Endothelial cell of umbilical vein (primary cell): ENCODE data around the gene STAT5B. TPM values are rescaled to one million over a fixed set of nuclear protein-coding genes. Genes with fewer than 3 reads are reported as not detected.

Experiments used
- BruUV-seq: library from RNA; stranded (reverse); fragments of 400-500 nt; replicated peaks from 2 replicates; lab custom pipeline; 2021; lab: Mats Ljungman, UMichigan
- CTCF ChIA-PET: fragments of 300-600, 350-600 bp; sonication (Branson Sonifier 250); formaldehyde crosslinking; loops from one replicate; lab custom pipeline; 2021; ENCODE audit warnings: antibody characterized with exemption, inconsistent platforms; lab: Charles Lee
- POLR2A ChIA-PET: fragments of 300-600, 350-600 bp; sonication (Branson Sonifier 250); formaldehyde crosslinking; loops from one replicate; lab custom pipeline; 2021; ENCODE audit warnings: antibody characterized with exemption, inconsistent platforms; lab: Charles Lee
- DNase-seq: peaks from one replicate; pipeline ENCODE4 v3.0.0-alpha.2; 2011; ENCODE audit warnings: low read depth, low spot score
- FAIRE-seq: peaks from 2 replicates; lab custom pipeline; 2011; peaks lifted over from hg19 to GRCh38; lab: Jason Lieb, UNC
- H2AFZ ChIP-seq: 2 replicates; pipeline ENCODE4 v1.6.0; 2012; ENCODE audit warnings: low read depth, low read length, control low read depth, inconsistent platforms
- H3K27ac ChIP-seq: 2 replicates; pipeline ENCODE4 v1.5.1; 2011; ENCODE audit warnings: low read depth, mild to moderate bottlenecking, control low read depth, low read length, moderate library complexity; ENCODE audit not compliant: insufficient read depth
- H3K27me3 ChIP-seq, 2 experiments: 2 replicates each; pipeline versions ENCODE4 v1.6.0 to v1.6.1; 2011; ENCODE audit warnings: low read length in 2 of 2, mixed read lengths in 1 of 2; ENCODE audit not compliant: control insufficient read depth in 2 of 2, insufficient read depth in 2 of 2
- H3K36me3 ChIP-seq, 2 experiments: 2 replicates in 1 of 2; 3 replicates in 1 of 2; pipeline ENCODE4 v1.5.1; 2011; ENCODE audit warnings: low read length in 2 of 2, mild to moderate bottlenecking in 1 of 2, moderate library complexity in 1 of 2; ENCODE audit not compliant: control insufficient read depth in 2 of 2, insufficient read depth in 2 of 2; ENCODE audit errors: extremely low read depth in 1 of 2
- H3K4me1 ChIP-seq: 3 replicates; pipeline ENCODE4 v1.5.1; 2011; ENCODE audit warnings: mild to moderate bottlenecking, low read length; ENCODE audit not compliant: control insufficient read depth, insufficient read depth; ENCODE audit errors: extremely low read depth
- H3K4me2 ChIP-seq: 2 replicates; pipeline ENCODE4 v1.6.1; 2011; ENCODE audit warnings: low read length, control low read depth, mixed read lengths; ENCODE audit not compliant: insufficient read depth
- H3K4me3 ChIP-seq, 3 experiments: fragments of 200-600 bp in 1 of 3; sonication (generic), shearing (Covaris generic) in 1 of 3; replicated peaks in 1 of 3; 2 replicates each; pipeline ENCODE4 v1.5.1; 2011 to 2016; ENCODE audit warnings: control low read depth in 3 of 3, low read length in 3 of 3, mild to moderate bottlenecking in 2 of 3, inconsistent platforms in 1 of 3, low read depth in 1 of 3, moderate library complexity in 1 of 3; ENCODE audit not compliant: insufficient read depth in 1 of 3
- H3K79me2 ChIP-seq: 2 replicates; pipeline ENCODE4 v1.6.0; 2012; ENCODE audit warnings: low read length, inconsistent platforms; ENCODE audit not compliant: control insufficient read depth, insufficient read depth
- H3K9ac ChIP-seq: replicated peaks from 2 replicates; pipeline ENCODE3; 2011; ENCODE audit warnings: low read length, control low read depth; ENCODE audit not compliant: insufficient read depth; ENCODE audit errors: extremely low read depth
- H3K9me1 ChIP-seq: replicated peaks from 3 replicates; pipeline ENCODE4 v1.6.0; 2011; ENCODE audit warnings: mild to moderate bottlenecking, low read length; ENCODE audit not compliant: control insufficient read depth, insufficient read depth; ENCODE audit errors: extremely low read depth
- H3K9me3 ChIP-seq: replicated peaks from 2 replicates; pipeline ENCODE4 v1.5.1; 2012; ENCODE audit warnings: low read length, inconsistent platforms; ENCODE audit not compliant: control insufficient read depth, insufficient read depth
- H4K20me1 ChIP-seq: replicated peaks from 2 replicates; pipeline ENCODE3; 2011; ENCODE audit warnings: mild to moderate bottlenecking, low read length; ENCODE audit not compliant: control insufficient read depth, insufficient read depth; ENCODE audit errors: extremely low read depth
- EZH2 ChIP-seq: IDR thresholded peaks from 2 replicates; pipeline ENCODE4 v1.6.1; 2012; ENCODE audit warnings: borderline replicate concordance, low read depth, mild to moderate bottlenecking, moderate library complexity, low read length, inconsistent platforms; ENCODE audit not compliant: severe bottlenecking
- FOS ChIP-seq: IDR thresholded peaks from 2 replicates; pipeline ENCODE4 v1.6.1; 2011; ENCODE audit warnings: mild to moderate bottlenecking, low read length, moderate library complexity, borderline replicate concordance; ENCODE audit not compliant: insufficient read depth
- GATA2 ChIP-seq: IDR thresholded peaks from 2 replicates; pipeline ENCODE4 v1.7.0; 2011; ENCODE audit warnings: low read depth, mild to moderate bottlenecking, moderate library complexity, mixed read lengths, low read length; ENCODE audit not compliant: insufficient read length, insufficient read depth
- JUN ChIP-seq: IDR thresholded peaks from 2 replicates; pipeline ENCODE4 v1.6.1; 2011; ENCODE audit warnings: borderline replicate concordance, low read depth; ENCODE audit not compliant: insufficient read length, insufficient read depth
- MYC ChIP-seq: IDR thresholded peaks from one replicate; pipeline ENCODE4 v1.6.1; 2011; ENCODE audit warnings: mild to moderate bottlenecking, low read depth, low read length
- POLR2A ChIP-seq: IDR thresholded peaks from 2 replicates; pipeline ENCODE4 v1.6.1; 2012; ENCODE audit warnings: low read depth, mild to moderate bottlenecking, control low read depth, low read length
- POLR2AphosphoS5 ChIP-seq: IDR thresholded peaks from 2 replicates; pipeline ENCODE4 v1.6.1; 2012; ENCODE audit warnings: low read depth, mild to moderate bottlenecking, control low read depth, low read length, moderate library complexity; ENCODE audit not compliant: insufficient read depth
- dilution Hi-C: fragments of 300-500 bp; cut with MboI; formaldehyde crosslinking; loops from one replicate; pipeline ENCODE4 v1.15.0; 2019; ENCODE audit warnings: low sequenced_read_pairs; ENCODE audit not compliant: extremely low pct_ligation_motif_present
- intact Hi-C: fragments of 100-400 bp; cut with micrococcal nuclease; formaldehyde crosslinking; loops from one replicate; pipeline ENCODE4 v1.10.0; 2022
- polyA plus RNA-seq, 4 experiments: library from polyadenylated mRNA; depleted of rRNA in 3 of 4; stranded (reverse) in 3 of 4; unstranded in 1 of 4; fragments of >200 nt; gene quantifications; 2 replicates each; pipeline versions ENCODE4 v1.2.1 to v1.2.3, GENCODE V29; 2011 to 2012; ENCODE audit warnings: missing spikeins in 1 of 4
- total RNA-seq: library from RNA; stranded (reverse); gene quantifications from 2 replicates; pipeline ENCODE4 v1.2.3, GENCODE V29; 2021
- TF ChIP-seq, protein P1 (sequence below): IDR thresholded peaks from 2 replicates; pipeline ENCODE4 v1.6.1; 2011; ENCODE audit not compliant: insufficient read depth, insufficient read length
- TF ChIP-seq, protein P2 (sequence below), 2 donors: IDR thresholded peaks; 1 replicate in 1 of 2; 2 replicates in 1 of 2; pipeline ENCODE4 v1.5.1; 2011; ENCODE audit warnings: low read length in 2 of 2, mild to moderate bottlenecking in 2 of 2, moderate library complexity in 2 of 2, control low read depth in 1 of 2, inconsistent platforms in 1 of 2, low read depth in 1 of 2; ENCODE audit not compliant: insufficient read depth in 1 of 2; ENCODE audit errors: extremely low read depth in 1 of 2

Gene STAT5B
- total and polyA plus RNA-seq, 2 donors (not counting 3 experiments of a cell fraction or from before 2014, with no cell fraction given): 43.3 to 53.7 TPM

DNA sequence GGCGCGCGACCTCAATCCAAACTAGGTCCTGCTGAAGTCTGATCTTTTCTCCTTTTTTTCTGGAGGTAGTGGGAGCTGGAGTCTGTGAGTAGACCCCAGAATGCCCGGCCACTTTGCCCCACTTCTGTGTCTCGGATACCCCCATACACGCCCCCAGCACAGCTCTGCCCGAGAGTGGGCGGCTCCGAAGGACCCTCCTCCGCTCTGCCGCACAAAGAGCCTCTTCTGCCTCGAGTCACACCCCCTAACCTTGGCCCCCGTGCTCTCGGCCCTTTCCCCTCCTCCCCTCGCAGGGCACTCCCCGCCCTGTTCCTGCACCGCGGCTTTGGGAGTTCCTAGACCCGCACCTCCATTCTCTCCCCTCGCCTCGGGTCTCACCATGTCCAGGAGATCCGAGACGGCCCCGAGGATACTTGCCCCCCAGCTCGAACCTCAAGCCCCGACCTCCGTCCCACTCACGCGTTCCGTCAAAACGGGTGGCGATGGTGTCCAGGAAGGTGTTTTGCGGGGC lies 95.7 kb downstream of the STAT5B start:
- DNase-seq: no peak
- peak; percentile 74 for TF ChIP-seq EZH2
- TF ChIP-seq, protein P1, sequence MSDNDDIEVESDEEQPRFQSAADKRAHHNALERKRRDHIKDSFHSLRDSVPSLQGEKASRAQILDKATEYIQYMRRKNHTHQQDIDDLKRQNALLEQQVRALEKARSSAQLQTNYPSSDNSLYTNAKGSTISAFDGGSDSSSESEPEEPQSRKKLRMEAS: no peak
- no peaks in the 10 kb centered on the region for H3K36me3 ChIP-seq
- no TSS peak for BruUV-seq
- FAIRE-seq: no peak
- H3K27me3 ChIP-seq: peaks cover 9 to 13% of the 10 kb centered on the region in 2 experiments
- no peaks in the 10 kb centered on the region for H3K79me2 ChIP-seq
- peaks cover 14% of the 10 kb centered on the region for H3K4me1 ChIP-seq
- H3K9me1 ChIP-seq: no peaks in the 10 kb centered on the region
- H3K27ac ChIP-seq: no peak overlapping the region
- no peaks in the 10 kb centered on the region for H4K20me1 ChIP-seq
- H3K4me2 ChIP-seq: peak overlapping the region; percentile 6
- dilution Hi-C loops: no loop called here
- H3K9me3 ChIP-seq: no peaks in the 10 kb centered on the region
- no peak overlapping the region for H3K9ac ChIP-seq
- H2AFZ ChIP-seq: no peak overlapping the region
- intact Hi-C loops: loop anchor here (2.0 to 5.0 kb wide), 3 partner anchors 60 to 156 kb away; partner anchors contain the start of gene KAT2A
- POLR2A ChIA-PET: interaction anchor here (1.1 kb wide), 1 partner anchor 27 kb away, joined by 4 read pairs; no protein-coding TSS in a partner anchor
- no peak overlapping the region for H3K4me3 ChIP-seq
- CTCF ChIA-PET: interaction anchor here (0.9 to 5.6 kb wide), 14 partner anchors 16 to 279 kb away, joined by 3 to 52 read pairs (median 4); partner anchors contain the start of gene KAT2A

DNA sequence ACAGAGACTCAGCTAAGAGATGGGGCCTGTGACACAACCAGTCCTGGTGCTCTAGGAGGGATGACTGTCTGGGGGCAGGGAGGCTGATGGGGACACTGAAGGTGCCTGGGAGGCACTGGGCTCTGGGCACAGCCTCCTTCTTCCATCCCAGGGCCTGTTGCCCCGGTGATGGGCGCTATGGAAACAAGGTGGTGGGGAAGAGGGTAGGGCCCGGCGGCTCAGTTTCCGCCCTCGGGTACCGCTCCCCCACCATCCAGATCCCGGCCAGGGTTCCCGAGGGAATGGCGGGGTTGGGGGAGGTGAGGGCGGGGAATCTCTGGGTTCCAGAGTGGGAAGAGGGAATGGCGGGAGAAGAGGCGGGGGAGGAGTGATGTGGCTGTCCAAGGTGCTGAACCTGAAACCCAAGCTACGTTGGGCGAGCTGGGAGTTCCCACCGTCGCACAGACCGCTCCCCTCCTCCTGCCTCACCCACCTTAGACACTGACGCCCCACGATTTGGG lies 96.2 kb downstream of the STAT5B start:
- Histone ChIP-seq H2AFZ (no peak overlapping the region), H3K9me3 (no peaks in the 10 kb centered on the region), H3K79me2 (no peaks in the 10 kb centered on the region), H3K9me1 (no peaks in the 10 kb centered on the region), H3K36me3 (no peaks in the 10 kb centered on the region), H3K4me2 (no peak overlapping the region), H4K20me1 (no peaks in the 10 kb centered on the region), H3K4me1 (peaks cover 14% of the 10 kb centered on the region), H3K27me3 (peaks cover 9 to 13% of the 10 kb centered on the region in 2 experiments), H3K9ac (no peak overlapping the region), H3K4me3 (no peak overlapping the region), H3K27ac (no peak overlapping the region)
- ChIA-PET CTCF (interaction anchor here (0.9 to 5.6 kb wide), 11 partner anchors 16 to 280 kb away, joined by 3 to 52 read pairs (median 4); partner anchors contain the start of gene KAT2A), POLR2A (interaction anchor here (1.1 kb wide), 1 partner anchor 26 kb away, joined by 4 read pairs; no protein-coding TSS in a partner anchor)
- BruUV-seq: no TSS peak
- DNase-seq: no peak
- FAIRE-seq: peak; percentile 57
- TF ChIP-seq JUN (no peak), MYC (no peak), EZH2 (no peak), POLR2A (no peak), POLR2AphosphoS5 (no peak), GATA2 (no peak), FOS (no peak)
- TF ChIP-seq, protein P1: no peak
- TF ChIP-seq, protein P2, sequence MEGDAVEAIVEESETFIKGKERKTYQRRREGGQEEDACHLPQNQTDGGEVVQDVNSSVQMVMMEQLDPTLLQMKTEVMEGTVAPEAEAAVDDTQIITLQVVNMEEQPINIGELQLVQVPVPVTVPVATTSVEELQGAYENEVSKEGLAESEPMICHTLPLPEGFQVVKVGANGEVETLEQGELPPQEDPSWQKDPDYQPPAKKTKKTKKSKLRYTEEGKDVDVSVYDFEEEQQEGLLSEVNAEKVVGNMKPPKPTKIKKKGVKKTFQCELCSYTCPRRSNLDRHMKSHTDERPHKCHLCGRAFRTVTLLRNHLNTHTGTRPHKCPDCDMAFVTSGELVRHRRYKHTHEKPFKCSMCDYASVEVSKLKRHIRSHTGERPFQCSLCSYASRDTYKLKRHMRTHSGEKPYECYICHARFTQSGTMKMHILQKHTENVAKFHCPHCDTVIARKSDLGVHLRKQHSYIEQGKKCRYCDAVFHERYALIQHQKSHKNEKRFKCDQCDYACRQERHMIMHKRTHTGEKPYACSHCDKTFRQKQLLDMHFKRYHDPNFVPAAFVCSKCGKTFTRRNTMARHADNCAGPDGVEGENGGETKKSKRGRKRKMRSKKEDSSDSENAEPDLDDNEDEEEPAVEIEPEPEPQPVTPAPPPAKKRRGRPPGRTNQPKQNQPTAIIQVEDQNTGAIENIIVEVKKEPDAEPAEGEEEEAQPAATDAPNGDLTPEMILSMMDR (IDR thresholded peaks at IDR 0.05; ENCODE audit: extremely low read depth in 1 of 2, insufficient read depth in 1 of 2, low read depth in 1 of 2, low read length in 2 of 2): no peak
- intact Hi-C loops (loop anchor here (2.0 to 5.0 kb wide), 3 partner anchors 59 to 155 kb away; partner anchors contain the start of gene KAT2A), dilution Hi-C loops (no loop called here)
